Measurements from ENCODE around the gene MCMBP. TPM values are rescaled to one million over a fixed set of nuclear protein-coding genes. Genes with fewer than 3 reads are reported as not detected.

Gene MCMBP
- total RNA-seq, 1 donor from 2014 or later: 37.5 TPM

- TF ChIP-seq CTCF (IDR thresholded peaks at IDR 0.05; ENCODE audit: partially characterized antibody, unreplicated experiment): no peak
- H3K27ac Mint-ChIP-seq (ENCODE audit: unreplicated experiment): no peak overlapping the region
- H3K4me1 Mint-ChIP-seq (ENCODE audit: low read depth, unreplicated experiment): peaks cover 6% of the 10 kb centered on the region
- no peak overlapping the region for H3K4me3 Mint-ChIP-seq (ENCODE audit: unreplicated experiment)
- H3K9me3 Mint-ChIP-seq (ENCODE audit: unreplicated experiment): no peaks in the 10 kb centered on the region
- peaks cover 2% of the 10 kb centered on the region for H3K27me3 Mint-ChIP-seq (ENCODE audit: unreplicated experiment)
- DNase-seq: no peak
- H3K36me3 Mint-ChIP-seq (ENCODE audit: unreplicated experiment): peaks cover 7% of the 10 kb centered on the region
Observed at GRCh38 chr10:119812684-119813083, 60.0 kb downstream of the MCMBP start.

GRCh38 chr10:119811122-119811521, 61.5 kb downstream of the MCMBP start:
- no peak for TF ChIP-seq CTCF (IDR thresholded peaks at IDR 0.05; ENCODE audit: partially characterized antibody, unreplicated experiment)
- Mint-ChIP-seq H3K4me1 (ENCODE audit: low read depth, unreplicated experiment) (peaks cover 2% of the 10 kb centered on the region), H3K9me3 (ENCODE audit: unreplicated experiment) (no peaks in the 10 kb centered on the region), H3K36me3 (ENCODE audit: unreplicated experiment) (peaks cover 7% of the 10 kb centered on the region), H3K4me3 (ENCODE audit: unreplicated experiment) (no peak overlapping the region), H3K27ac (ENCODE audit: unreplicated experiment) (no peak overlapping the region), H3K27me3 (ENCODE audit: unreplicated experiment) (peaks cover 2% of the 10 kb centered on the region)
- no peak for DNase-seq

- Mint-ChIP-seq H3K27ac (ENCODE audit: unreplicated experiment) (peak overlapping the region; percentile 64), H3K36me3 (ENCODE audit: unreplicated experiment) (peaks cover 5% of the 10 kb centered on the region), H3K27me3 (ENCODE audit: unreplicated experiment) (no peaks in the 10 kb centered on the region), H3K4me3 (ENCODE audit: unreplicated experiment) (no peak overlapping the region), H3K4me1 (ENCODE audit: low read depth, unreplicated experiment) (peaks cover 5% of the 10 kb centered on the region), H3K9me3 (ENCODE audit: unreplicated experiment) (no peaks in the 10 kb centered on the region)
- no peak for TF ChIP-seq CTCF (IDR thresholded peaks at IDR 0.05; ENCODE audit: partially characterized antibody, unreplicated experiment)
- DNase-seq: no peak
Observed at GRCh38 chr10:119807960-119808697, 64.5 kb downstream of the MCMBP start.

- no peak overlapping the region for H3K27ac Mint-ChIP-seq (ENCODE audit: unreplicated experiment)
- H3K9me3 Mint-ChIP-seq (ENCODE audit: unreplicated experiment): no peaks in the 10 kb centered on the region
- no peak overlapping the region for H3K4me3 Mint-ChIP-seq (ENCODE audit: unreplicated experiment)
- peaks cover 5% of the 10 kb centered on the region for H3K4me1 Mint-ChIP-seq (ENCODE audit: low read depth, unreplicated experiment)
- H3K27me3 Mint-ChIP-seq (ENCODE audit: unreplicated experiment): no peaks in the 10 kb centered on the region
- H3K36me3 Mint-ChIP-seq (ENCODE audit: unreplicated experiment): peaks cover 5% of the 10 kb centered on the region
- no peak for DNase-seq
- TF ChIP-seq CTCF (IDR thresholded peaks at IDR 0.05; ENCODE audit: partially characterized antibody, unreplicated experiment): no peak
Observed at GRCh38 chr10:119806334-119807130, 66.1 kb downstream of the MCMBP start.

Data from glutamatergic neuron (in vitro differentiated cells).